ES-I3 (cell line): ENCODE data around the gene ANO1.

ENCODE experiments used
- H3K36me3 ChIP-seq: 2 replicates; pipeline ENCODE4 v1.6.1; 2013; ENCODE audit warnings: mild to moderate bottlenecking, low read length, control low read depth, moderate library complexity; ENCODE audit not compliant: insufficient read depth
- H3K4me1 ChIP-seq: 2 replicates; pipeline ENCODE4 v1.6.1; 2013; ENCODE audit warnings: mild to moderate bottlenecking, control low read depth, low read length; ENCODE audit not compliant: insufficient read depth
- H3K9ac ChIP-seq: 2 replicates; pipeline ENCODE4 v1.6.1; 2013; ENCODE audit warnings: low read depth, mild to moderate bottlenecking, low read length, moderate library complexity
- H3K9me3 ChIP-seq: 2 replicates; pipeline ENCODE4 v1.6.1; 2013; ENCODE audit warnings: mild to moderate bottlenecking, low read length, moderate library complexity; ENCODE audit not compliant: control insufficient read depth, insufficient read depth

Gene ANO1

GRCh38 chr11:70040452-70040851, 37.7 kb upstream of the ANO1 start:
- Histone ChIP-seq H3K4me1 (no peaks in the 10 kb centered on the region), H3K9ac (no peak overlapping the region), H3K36me3 (no peaks in the 10 kb centered on the region), H3K9me3 (peaks cover 28% of the 10 kb centered on the region)

GRCh38 chr11:70040869-70041501, 37.1 kb upstream of the ANO1 start:
- Histone ChIP-seq H3K9me3 (peaks cover 31% of the 10 kb centered on the region), H3K36me3 (no peaks in the 10 kb centered on the region)

GRCh38 chr11:70043482-70043881, 34.6 kb upstream of the ANO1 start:
- Histone ChIP-seq H3K4me1 (no peaks in the 10 kb centered on the region), H3K36me3 (no peaks in the 10 kb centered on the region), H3K9me3 (peaks cover 30% of the 10 kb centered on the region), H3K9ac (no peak overlapping the region)

More at GRCh38 chr11:70040869-70041501, 37.1 kb upstream of the ANO1 start:
- Histone ChIP-seq H3K4me1 (no peaks in the 10 kb centered on the region), H3K9ac (no peak overlapping the region)

GRCh38 chr11:70046089-70046488, 32.0 kb upstream of the ANO1 start:
- Histone ChIP-seq H3K36me3 (no peaks in the 10 kb centered on the region), H3K9ac (no peak overlapping the region), H3K4me1 (no peaks in the 10 kb centered on the region), H3K9me3 (peaks cover 16% of the 10 kb centered on the region)

GRCh38 chr11:70048279-70049024, 29.7 kb upstream of the ANO1 start:
- H3K36me3 ChIP-seq, result no peaks in the 10 kb centered on the region
- H3K9me3 ChIP-seq, result peaks cover 3% of the 10 kb centered on the region; the same call in 1 of the 2 replicates
- H3K9ac ChIP-seq, result no peak overlapping the region

GRCh38 chr11:70049045-70049444, 29.1 kb upstream of the ANO1 start:
- no peak overlapping the region for H3K9ac ChIP-seq
- no peaks in the 10 kb centered on the region for H3K4me1 ChIP-seq
- peaks cover 3% of the 10 kb centered on the region; the same call in 1 of the 2 replicates for H3K9me3 ChIP-seq
- no peaks in the 10 kb centered on the region for H3K36me3 ChIP-seq

More at GRCh38 chr11:70048279-70049024, 29.7 kb upstream of the ANO1 start:
- no peaks in the 10 kb centered on the region for H3K4me1 ChIP-seq

- Histone ChIP-seq H3K9ac (no peak overlapping the region), H3K9me3 (peaks cover 3% of the 10 kb centered on the region; the same call in 1 of the 2 replicates), H3K36me3 (no peaks in the 10 kb centered on the region), H3K4me1 (no peaks in the 10 kb centered on the region)
Measured at GRCh38 chr11:70050243-70050642, 27.9 kb upstream of the ANO1 start.

- H3K36me3 ChIP-seq, result no peaks in the 10 kb centered on the region
- H3K9me3 ChIP-seq, result no peaks in the 10 kb centered on the region
- no peaks in the 10 kb centered on the region for H3K4me1 ChIP-seq
- no peak overlapping the region for H3K9ac ChIP-seq
Measured at GRCh38 chr11:70054004-70054403, 24.1 kb upstream of the ANO1 start.

GRCh38 chr11:70055444-70055843, 22.7 kb upstream of the ANO1 start:
- H3K9me3 ChIP-seq, result no peaks in the 10 kb centered on the region

GRCh38 chr11:70057080-70057479, 21.0 kb upstream of the ANO1 start:
- Histone ChIP-seq H3K4me1 (no peaks in the 10 kb centered on the region; the same call in 1 of the 2 replicates), H3K9ac (no peak overlapping the region), H3K36me3 (no peaks in the 10 kb centered on the region), H3K9me3 (no peaks in the 10 kb centered on the region)

More at GRCh38 chr11:70055444-70055843, 22.7 kb upstream of the ANO1 start:
- Histone ChIP-seq H3K9ac (no peak overlapping the region), H3K36me3 (no peaks in the 10 kb centered on the region), H3K4me1 (no peaks in the 10 kb centered on the region; the same call in 1 of the 2 replicates)

- Histone ChIP-seq H3K4me1 (no peaks in the 10 kb centered on the region; the same call in 1 of the 2 replicates), H3K9ac (no peak overlapping the region), H3K36me3 (no peaks in the 10 kb centered on the region), H3K9me3 (no peaks in the 10 kb centered on the region)
Measured at GRCh38 chr11:70059971-70060370, 18.1 kb upstream of the ANO1 start.

- no peaks in the 10 kb centered on the region for H3K9me3 ChIP-seq
- no peak overlapping the region for H3K9ac ChIP-seq
- H3K36me3 ChIP-seq, result no peaks in the 10 kb centered on the region
- no peaks in the 10 kb centered on the region; the same call in 1 of the 2 replicates for H3K4me1 ChIP-seq
Measured at GRCh38 chr11:70060611-70061293, 17.4 kb upstream of the ANO1 start.

- Histone ChIP-seq H3K4me1 (no peaks in the 10 kb centered on the region; the same call in 1 of the 2 replicates), H3K36me3 (no peaks in the 10 kb centered on the region), H3K9ac (no peak overlapping the region), H3K9me3 (no peaks in the 10 kb centered on the region)
Measured at GRCh38 chr11:70061734-70062133, 16.4 kb upstream of the ANO1 start.

- H3K9ac ChIP-seq, result no peak overlapping the region
- H3K36me3 ChIP-seq, result no peaks in the 10 kb centered on the region
- H3K4me1 ChIP-seq, result peaks cover under 1% of the 10 kb centered on the region; the same call in 1 of the 2 replicates
- H3K9me3 ChIP-seq, result no peaks in the 10 kb centered on the region
Measured at GRCh38 chr11:70063121-70063520, 15.0 kb upstream of the ANO1 start.
